HG03108 (cell line): Measurements from ENCODE around the gene RBFOX2.
"Not testable (repeated sequence)": the region's sequence is repeated elsewhere in the genome, so short reads cannot be mapped to it uniquely, and the experiment has no call there.

ENCODE experiments used
- ATAC-seq: cut with Tn5 transposase; IDR thresholded peaks from one replicate; pipeline ENCODE4 v1.9.1; 2021; ENCODE audit warnings: moderate library complexity; ENCODE audit not compliant: unreplicated experiment

RBFOX2 gene

DNA sequence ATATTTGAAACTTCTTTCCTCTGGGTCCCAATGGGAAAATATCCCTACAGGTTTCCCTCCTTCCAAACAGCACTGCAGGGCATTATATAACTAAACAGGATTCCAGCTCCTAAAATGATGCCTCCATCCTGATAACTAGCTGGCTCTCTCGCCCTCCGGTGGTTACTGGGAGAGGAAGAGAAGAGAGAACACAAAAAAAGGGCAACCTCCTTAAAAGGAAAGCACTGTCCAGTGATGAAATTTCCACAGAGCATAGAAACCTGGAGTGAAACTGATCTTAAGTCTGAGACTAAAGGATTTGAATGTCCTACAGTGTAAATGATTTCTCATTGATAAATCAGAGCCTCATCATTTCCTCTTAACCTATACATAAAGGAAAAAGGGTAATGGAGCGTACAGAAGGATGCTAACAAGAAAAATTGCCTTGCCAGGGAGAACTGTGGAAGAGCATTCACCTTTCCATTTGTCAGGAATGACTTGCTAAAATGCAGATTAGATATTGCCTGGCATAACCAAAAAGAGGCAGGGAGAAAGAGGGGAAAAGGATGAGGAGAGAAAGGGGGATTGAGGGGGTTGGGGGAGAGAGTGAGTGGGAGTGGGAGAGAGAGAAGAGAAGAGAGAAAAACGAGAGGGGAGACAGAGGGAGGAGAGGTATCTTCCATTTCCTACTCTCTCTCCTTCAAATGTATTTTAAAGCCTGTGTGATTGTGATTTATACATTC is 189.6 kb downstream of the RBFOX2 start:
- ATAC-seq, result no peak

DNA sequence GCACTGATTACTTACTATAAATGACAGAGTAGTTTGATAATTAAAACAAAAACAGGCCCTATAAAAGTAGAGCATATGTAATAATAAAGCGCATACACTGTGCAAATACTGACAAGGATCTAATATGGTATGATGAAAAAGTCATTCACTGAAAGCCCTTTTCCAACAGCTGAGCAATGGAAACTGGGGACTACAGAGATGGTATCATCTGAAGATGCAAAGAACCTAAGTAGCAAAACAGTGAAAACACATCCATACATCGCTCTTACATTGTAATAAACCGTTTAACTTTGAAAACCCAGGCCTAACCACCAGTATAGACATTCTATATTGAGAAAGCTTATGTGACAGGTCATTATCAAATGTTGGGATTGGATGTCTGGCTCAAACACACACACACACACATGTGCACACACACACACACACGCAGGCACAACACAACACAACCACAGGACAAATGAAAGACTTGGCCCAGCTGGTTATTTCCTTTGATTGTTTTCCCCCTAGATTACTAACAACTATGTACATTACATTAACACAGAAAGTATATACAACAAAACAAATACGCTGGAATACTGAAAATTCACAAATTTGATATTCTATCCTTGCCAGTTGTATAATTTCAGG is 191.4 kb downstream of the RBFOX2 start:
- ATAC-seq, result no peak

DNA sequence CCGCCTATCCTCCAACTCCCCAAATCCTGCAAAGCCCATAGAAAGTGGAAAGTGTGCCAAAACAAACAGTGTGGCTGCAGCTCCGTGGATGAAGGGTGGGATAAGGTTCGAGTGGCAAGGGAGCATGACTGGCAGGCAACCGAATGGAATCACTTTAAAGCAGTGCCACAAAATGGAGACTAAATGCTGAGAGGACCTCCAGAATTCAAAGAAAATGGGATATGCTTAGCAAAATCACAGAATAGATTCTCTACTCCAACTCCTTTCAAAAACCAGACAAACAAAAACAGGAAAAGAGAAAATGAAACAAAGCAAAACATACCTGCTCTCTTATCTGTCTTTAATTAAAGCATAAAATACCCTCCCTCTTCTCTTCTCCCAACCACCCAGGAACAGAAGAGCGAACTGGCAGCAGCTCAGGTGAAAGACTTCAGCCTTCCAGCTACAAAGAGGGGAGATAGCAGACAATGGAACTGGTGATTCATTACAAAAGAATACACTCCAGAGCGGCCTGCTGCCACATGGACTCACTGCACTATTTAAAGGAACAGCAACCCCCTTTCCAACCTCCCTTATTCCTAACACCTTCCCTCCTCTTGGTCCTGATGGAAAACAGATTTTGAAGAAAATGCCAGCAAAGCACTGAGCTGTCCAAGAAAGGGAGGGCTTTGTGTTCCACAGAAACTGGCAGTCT is 192.5 kb downstream of the RBFOX2 start:
- ATAC-seq, result no peak

DNA sequence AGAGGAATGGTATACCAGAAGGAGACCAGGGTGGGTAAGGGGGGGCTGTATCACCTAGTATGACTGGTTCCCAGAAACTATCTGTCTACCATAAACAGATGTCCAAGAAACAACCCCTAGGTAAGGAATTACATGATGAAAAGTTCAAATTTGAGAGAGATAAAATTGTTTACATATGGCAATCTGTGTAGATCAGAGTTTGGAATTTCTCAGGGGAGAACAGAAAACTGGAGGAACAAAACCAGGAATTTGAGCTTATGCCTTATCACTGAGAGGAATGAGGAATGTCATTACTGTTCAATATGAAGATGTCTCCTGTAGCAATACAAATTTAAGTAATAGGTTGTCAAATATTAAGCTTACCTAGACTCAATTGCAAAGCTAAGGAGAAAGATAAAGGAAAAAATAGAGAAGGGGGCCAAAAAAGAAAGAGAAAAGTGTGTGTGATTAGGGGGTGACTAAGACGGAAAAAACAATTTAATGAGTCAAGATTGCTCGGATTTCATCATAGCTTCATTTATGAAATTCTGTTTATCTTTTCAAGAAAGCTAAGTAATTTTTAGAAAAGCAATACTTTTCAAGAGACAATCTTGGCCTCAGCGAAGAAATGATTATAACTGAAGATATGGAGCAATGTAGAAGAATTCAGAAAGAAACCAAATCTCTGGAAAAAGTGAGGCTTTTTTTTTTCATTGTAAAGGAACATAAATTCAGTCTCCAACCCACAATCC is 193.2 kb downstream of the RBFOX2 start:
- no peak for ATAC-seq

DNA sequence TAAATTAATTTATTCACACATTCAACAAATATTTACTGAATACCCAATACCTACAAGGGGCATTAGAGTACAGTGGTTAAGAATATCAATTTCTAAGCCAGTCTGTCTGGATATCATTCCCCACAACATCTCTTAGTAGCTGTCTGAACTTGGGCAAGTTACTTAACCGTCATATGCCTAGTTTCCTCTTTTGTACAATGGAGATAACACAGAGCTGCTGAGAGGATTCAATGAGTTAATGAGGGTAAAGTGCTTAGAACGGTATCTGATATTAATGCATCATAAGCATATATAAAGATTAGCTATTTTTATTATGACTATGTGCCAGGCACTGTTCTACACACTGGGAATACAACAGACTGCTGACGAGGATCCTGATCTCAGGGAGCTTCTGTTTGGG is 194.6 kb downstream of the RBFOX2 start:
- ATAC-seq, result no peak

DNA sequence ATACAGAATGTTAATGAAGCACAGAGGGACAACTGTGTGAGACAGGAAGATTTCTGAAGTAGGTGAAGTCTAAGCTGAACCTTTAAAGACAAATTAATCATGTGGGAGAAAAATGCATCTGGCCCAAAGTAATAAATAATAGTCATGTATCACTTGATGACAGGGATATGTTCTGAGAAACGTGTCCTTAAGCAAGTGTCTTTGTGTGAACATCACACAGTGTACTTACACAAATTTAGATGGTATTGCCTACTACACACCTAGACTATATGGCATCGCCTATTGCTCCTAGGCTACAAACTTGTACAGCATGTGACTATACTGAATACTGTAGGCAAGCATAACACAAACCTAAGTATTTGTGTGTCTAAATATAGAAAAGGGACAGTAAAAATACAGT is 198.3 kb downstream of the RBFOX2 start:
- ATAC-seq, result no peak

DNA sequence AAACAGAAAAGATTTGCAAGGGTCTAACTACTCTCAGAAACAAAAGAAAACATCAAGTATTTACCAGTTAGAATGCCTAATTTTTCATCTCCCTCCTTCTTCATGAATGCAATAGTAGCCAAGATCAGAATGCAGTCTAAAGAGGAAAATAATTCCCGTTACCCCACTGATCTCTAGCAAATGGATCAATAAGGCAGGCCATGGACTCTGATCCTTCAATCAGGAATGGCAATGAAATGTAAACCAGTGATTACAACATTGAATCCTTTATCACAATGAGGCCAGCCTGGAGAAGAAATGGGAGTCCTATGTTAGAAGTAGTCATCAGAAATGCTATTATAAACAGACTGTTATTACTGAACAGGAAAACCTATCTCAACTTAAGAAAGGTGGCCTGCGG is 204.4 kb downstream of the RBFOX2 start:
- ATAC-seq, result no peak

DNA sequence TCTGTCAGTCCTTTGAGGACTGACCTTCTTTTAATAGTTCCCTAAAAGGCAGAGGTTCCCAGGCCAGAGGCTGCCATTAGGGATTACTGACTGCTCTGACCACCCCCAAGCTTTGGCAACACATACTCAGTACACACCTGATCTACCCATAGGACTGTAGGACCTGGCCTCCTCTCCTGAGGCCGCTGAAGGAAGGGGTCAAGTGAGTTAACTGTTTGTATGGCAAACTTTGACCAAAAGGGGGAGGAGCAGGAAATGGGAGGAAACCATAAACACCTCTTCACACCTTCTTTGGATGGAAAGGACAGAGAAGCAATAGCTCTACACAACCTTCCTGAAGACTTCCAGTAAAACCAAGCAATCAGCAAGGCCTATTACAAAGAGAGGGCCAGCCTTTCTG is 207.0 kb downstream of the RBFOX2 start:
- ATAC-seq, result no peak

DNA sequence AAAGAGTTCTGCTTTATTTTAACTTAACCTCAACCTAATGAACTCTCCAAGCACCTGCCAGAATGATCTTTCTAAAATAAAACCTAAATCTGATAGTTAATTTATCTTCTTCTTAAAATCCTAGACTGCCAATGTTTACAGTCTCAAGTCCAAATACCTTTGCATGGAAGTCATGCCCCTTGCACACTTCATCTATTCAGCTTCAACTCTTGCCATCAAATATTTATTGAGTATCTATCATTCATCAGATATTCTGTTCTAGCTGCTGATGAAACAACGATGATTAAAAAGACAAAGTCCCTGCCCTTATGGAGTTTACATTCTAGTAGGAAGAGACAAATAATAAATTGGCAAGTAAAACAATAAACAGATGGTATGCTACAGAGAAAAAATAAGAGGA is 209.2 kb downstream of the RBFOX2 start:
- ATAC-seq, result no peak

DNA sequence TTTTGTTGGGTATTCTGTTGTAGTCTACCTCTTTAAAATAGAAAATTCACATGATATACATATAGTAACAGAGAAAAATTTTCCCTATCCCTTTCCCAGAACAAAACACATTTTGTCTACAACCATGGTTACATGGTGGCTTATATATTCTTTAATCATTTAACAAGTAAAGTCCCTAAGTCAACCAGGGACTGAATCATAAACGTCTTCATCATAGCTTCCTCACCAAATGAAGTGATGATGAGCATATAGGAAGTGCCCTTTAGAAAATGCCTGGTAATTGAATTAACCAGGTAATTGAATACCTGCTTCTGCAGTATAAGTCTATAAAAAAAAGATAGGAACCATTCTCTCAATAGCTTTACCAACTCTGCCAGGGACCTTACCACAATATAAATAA is 209.7 kb downstream of the RBFOX2 start:
- no peak for ATAC-seq

DNA sequence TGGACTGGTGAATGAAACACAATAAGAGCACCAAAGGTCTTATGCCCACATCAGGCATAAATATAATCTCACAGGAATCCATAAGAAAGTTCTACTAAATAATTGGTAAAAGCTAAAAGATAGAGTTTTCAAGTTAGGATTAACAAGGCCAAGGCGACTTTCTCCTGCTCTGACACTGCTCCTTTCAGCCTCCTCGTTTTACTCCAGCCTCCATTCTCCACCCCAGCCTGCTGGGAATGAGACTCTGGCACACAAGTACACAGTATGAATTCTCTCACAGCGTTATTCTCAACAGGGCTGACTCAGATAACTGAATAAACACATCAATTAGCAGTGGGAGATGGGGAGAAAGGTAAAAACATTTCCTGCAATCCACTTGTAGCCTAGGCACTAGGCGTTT is 216.0 kb downstream of the RBFOX2 start:
- ATAC-seq, result no peak

DNA sequence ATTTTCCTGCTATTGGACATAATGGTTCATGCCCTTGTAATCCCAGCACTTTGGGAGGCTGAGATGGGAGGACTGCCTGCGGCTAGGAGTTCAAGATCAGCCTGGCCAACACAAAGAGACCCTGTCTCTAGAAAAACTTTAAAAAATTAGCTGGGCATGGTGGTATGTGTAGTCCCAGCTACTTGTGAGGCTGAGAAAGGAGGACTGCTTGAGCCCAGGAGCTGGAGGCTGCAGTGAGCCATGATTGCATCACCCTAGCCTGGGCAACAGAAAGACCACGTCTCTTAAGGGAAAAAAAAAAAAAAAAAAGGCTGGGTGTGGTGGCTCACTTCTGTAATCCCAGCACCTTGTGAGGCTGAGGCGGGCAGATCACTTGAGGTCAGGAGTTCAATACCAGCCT is 217.0 kb downstream of the RBFOX2 start:
- ATAC-seq, result no peak

DNA sequence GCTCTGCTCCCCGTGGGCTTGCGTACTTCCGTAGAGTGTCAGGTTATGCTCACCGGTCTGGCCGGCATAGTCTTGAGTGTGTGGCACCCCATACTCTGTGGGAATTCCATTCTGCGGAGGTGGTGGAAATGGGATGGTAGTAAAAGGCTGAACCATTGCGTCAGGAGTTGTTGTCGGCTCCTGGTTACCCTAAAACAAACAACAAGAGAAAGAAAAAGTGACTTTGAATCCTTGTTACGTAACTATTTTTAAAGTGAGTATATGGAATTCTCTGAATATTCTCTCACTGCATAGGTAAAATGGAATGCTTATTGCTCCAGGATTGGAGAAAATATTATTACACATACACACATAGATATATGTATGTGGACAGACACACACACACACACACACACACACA is 218.8 kb downstream of the RBFOX2 start:
- ATAC-seq, result no peak

DNA sequence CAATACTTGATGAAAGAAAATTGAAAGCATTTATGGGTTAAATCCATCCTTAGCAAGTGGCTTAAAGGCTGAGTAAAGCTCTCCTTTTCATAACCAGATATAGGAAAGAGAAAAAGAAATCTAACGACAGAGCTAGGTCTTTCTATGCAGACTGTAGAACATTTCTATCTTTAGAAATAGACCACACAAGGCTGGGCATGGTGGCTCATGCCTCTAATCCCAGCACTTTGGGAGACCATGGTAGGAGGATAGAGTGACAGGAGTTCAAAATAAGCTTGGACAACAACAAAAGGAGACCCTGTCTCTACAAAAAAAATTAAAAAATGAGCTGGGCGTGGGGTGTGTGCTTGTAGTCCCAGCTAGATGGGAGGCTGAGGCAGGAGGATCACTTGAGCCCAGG is 220.2 kb downstream of the RBFOX2 start:
- no peak for ATAC-seq

DNA sequence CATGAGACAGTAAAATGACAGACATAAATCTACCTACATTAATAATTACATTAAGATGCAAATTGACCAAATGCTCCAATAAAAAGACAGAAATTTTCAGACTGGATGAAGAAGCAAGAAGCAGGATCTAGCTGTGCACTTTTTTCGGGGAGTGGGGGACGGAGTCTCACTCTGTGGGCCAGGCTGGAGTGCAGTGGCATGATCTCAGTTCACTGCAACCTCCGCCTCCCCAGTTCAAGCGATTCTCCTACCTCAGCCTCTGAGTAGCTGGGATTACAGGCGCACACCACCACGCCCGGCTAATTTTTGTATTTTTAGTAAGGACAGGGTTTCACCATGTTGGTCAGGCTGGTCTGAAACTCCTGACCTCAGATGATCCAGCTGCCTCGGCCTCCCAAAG is 222.0 kb downstream of the RBFOX2 start:
- ATAC-seq, result not testable (repeated sequence)

DNA sequence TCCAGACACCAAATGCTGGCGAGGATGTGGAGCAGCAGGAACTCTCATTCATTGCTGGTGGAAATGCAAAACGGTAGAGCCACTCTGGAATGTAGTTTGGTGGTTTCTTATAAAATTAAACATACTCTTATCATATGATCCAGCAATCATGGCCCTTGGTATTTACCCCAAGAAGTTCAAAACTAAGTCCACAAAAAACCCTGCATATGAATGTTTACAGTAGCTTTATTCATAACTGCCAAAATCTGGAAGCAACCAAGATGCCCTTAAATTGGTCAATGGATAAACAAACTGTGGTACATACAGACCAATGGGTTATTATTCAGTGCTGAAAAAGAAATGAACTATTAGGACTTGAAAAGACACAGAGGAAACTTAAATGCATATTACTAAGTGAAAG is 223.2 kb downstream of the RBFOX2 start:
- ATAC-seq, result no peak

DNA sequence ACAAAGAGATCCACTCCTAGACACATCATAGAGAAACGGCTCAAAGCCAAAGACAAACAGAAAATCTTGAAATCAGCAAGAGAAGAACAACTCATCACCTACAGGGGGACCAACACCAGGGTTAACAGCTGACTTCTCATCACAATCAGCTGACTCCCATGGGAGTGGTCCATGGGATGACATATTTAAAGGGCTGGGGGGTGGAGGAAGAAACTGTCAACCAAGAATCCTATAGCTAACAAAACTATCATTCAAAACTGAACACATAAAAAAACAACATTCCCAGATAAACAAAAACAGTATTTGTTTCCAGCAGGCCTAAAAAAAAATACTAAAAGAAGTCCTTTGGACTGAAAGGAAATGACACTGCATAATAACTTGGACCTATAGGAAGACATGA is 224.2 kb downstream of the RBFOX2 start:
- ATAC-seq, result no peak

DNA sequence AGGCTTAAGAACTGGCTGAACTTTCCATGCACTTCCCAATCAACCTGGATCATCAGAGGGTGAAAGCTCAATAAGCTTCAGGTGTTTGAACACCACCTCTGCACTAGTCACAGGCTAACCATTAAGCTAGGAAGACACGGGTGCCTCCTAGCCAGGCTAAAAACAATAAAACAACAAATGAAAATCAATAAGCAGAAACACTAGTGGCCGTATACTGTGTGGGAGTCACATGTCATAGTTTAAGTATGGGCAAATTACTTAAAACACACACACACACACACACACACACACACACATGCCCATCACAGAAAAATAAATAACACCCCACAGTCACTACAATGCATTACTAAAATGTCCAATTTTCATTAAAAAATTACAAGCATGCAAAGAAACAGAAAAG is 225.7 kb downstream of the RBFOX2 start:
- no peak for ATAC-seq

DNA sequence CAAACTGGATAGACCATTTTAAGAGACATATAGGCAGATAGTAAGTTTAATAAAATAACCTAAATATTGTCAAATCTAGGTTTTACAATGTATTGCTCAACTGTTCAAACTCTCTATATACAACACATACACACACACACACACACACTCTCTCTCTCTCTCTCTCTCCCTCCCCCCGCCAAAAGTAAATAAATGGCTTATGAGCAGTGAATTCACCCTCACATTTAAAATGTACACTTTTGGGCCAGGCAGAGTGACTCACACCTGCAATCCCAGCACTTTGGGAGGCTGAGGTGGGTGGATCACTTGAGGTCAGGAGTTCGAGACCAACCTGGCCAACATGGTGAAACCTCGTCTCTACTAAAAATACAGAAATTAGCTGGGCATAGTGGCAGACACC is 227.3 kb downstream of the RBFOX2 start:
- not testable (repeated sequence) for ATAC-seq

DNA sequence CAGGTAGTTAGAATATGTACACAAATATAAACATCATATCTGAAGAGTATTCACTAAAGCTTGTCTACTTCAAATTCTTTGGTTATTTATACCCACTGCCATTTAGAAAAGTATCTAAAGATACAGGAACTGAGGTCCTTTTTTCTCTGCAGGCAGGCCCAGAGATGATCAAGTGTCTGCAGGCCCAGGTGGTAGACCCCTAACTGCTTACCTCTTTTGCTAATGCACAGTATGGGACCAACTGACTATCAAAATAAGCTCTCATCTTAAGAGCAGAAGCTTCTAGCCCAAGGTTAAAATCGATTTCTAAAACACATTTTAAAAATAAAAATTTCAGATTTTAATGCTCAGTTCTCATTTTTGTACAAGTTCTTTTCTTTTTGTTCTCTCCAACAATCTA is 229.5 kb downstream of the RBFOX2 start:
- no peak for ATAC-seq

DNA sequence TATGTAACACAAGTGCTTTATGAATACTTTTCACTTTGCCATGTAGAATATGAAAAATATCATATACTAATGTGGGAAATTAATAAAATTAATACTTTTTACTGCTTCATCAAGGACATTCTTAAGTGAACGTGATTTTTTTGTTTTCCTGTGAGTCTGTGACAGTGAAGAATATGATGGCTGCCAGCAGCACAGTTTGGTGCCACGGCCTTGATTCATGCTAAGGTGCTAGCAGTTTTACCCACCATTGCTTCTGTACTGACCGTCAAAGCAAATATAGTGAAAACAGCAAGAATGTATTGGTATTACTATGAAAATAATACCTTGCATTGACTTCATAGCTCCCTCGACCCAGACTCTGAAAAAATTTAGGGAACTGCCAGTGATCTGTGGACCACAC is 231.2 kb downstream of the RBFOX2 start:
- no peak for ATAC-seq

DNA sequence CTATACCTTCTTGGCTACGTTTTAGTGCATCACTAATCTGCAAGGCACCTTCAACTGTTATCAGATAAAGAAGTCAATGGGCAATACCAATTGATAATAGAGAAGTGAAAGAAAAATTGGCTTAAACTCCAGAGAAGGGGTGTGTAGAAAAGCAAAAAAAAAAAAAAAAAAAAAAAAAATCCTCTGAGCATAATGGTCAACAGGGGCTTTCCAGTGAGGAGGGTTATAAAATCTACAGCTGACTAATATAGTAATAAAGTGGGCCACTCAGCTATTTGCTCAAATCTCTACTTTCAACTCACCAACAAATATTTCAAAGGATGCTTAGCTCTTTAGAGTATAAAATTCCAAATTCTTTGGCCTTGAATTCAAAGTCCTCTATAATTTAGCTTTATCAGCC is 233.1 kb downstream of the RBFOX2 start:
- no peak for ATAC-seq
